K562 (cell line): Measurements from ENCODE around the gene STARD13. TPM values are rescaled to one million over a fixed set of nuclear protein-coding genes. Genes with fewer than 3 reads are reported as not detected.

Experiments
- ATAC-seq: fragments of 200-7000 bp; cut with Tn5 transposase; 3 replicates; pipeline ENCODE4 v1.9.1; 2020; ENCODE audit warnings: moderate library complexity
- BruUV-seq: library from RNA; stranded (reverse); fragments of 400-500 nt; replicated peaks from 2 replicates; lab custom pipeline; 2021; lab: Mats Ljungman, UMichigan
- CTCF ChIA-PET: fragments of 300-600 bp; formaldehyde crosslinking; extraction: SDS; loops from one replicate; lab custom pipeline; 2021; ENCODE audit warnings: low intra/inter-chr PET ratio; lab: Yijun Ruan, JAX
- POLR2A ChIA-PET: fragments of 300-600, 350-650 bp; sonication (Branson Sonifier 250); formaldehyde crosslinking; extraction: SDS; loops from one replicate; lab custom pipeline; 2021; ENCODE audit warnings: antibody characterized with exemption, inconsistent platforms; lab: Yijun Ruan, JAX
- DNase-seq, 4 experiments: peaks; one replicate each; pipeline versions ENCODE4 v3.0.0 to v3.0.0-alpha.2; 2011 to 2018; ENCODE audit warnings: low spot score in 3 of 4, mixed read lengths in 3 of 4; ENCODE audit errors: extremely low read depth in 1 of 4
- FAIRE-seq: peaks from 2 replicates; lab custom pipeline; 2011; peaks lifted over from hg19 to GRCh38; lab: Jason Lieb, UNC
- H2AFZ ChIP-seq: 2 replicates; pipeline ENCODE4 v1.6.0; 2011; ENCODE audit warnings: low read depth, low read length, control low read depth, inconsistent platforms
- H3K27ac ChIP-seq: fragments of 200-600 bp; 3 replicates; pipeline ENCODE4 v1.8.0; 2011; ENCODE audit warnings: low read depth, mild to moderate bottlenecking, control low read depth, inconsistent platforms, low read length, moderate library complexity, mixed read lengths; ENCODE audit errors: extremely low read depth
- H3K27me3 ChIP-seq, 2 experiments: fragments of 300-600 bp in 1 of 2; 2 replicates in 1 of 2; 3 replicates in 1 of 2; pipeline versions ENCODE4 v1.6.0 to v1.8.0; 2011; ENCODE audit warnings: inconsistent platforms in 2 of 2, low read length in 2 of 2, mild to moderate bottlenecking in 1 of 2, mixed read lengths in 1 of 2, moderate library complexity in 1 of 2; ENCODE audit not compliant: control insufficient read depth in 2 of 2, insufficient read depth in 2 of 2
- H3K36me3 ChIP-seq: fragments of 300-600 bp; 3 replicates; pipeline ENCODE4 v1.8.0; 2011; ENCODE audit warnings: mild to moderate bottlenecking, low read length, inconsistent platforms; ENCODE audit not compliant: control insufficient read depth, insufficient read depth
- H3K4me1 ChIP-seq, 2 experiments: fragments of 200-600 bp in 1 of 2; replicated peaks in 1 of 2; 2 replicates in 1 of 2; 3 replicates in 1 of 2; pipeline versions ENCODE4 v1.5.1 to v1.8.0; 2011; ENCODE audit warnings: inconsistent platforms in 2 of 2, low read length in 2 of 2, mild to moderate bottlenecking in 1 of 2, mixed read lengths in 1 of 2, moderate library complexity in 1 of 2; ENCODE audit not compliant: control insufficient read depth in 2 of 2, insufficient read depth in 2 of 2
- H3K4me2 ChIP-seq: 2 replicates; pipeline ENCODE4 v1.6.1; 2011; ENCODE audit warnings: low read length, control low read depth, inconsistent platforms, mixed read lengths; ENCODE audit not compliant: insufficient read depth
- H3K4me3 ChIP-seq: fragments of 200-600 bp; sonication (generic), shearing (Covaris generic); 2 replicates; pipeline ENCODE4 v1.5.1; 2016; ENCODE audit warnings: control low read depth, inconsistent platforms
- H3K79me2 ChIP-seq: fragments of 200-600 bp; 3 replicates; pipeline ENCODE4 v1.8.0; 2011; ENCODE audit warnings: low read length, inconsistent platforms; ENCODE audit not compliant: control insufficient read depth, insufficient read depth
- H3K9ac ChIP-seq, 2 experiments: 2 replicates each; pipeline versions ENCODE4 v1.6.0 to v1.6.1; 2011; ENCODE audit warnings: low read depth in 2 of 2, low read length in 2 of 2, control low read depth in 1 of 2, inconsistent platforms in 1 of 2, mild to moderate bottlenecking in 1 of 2, mixed read lengths in 1 of 2; ENCODE audit not compliant: insufficient read depth in 1 of 2
- H3K9me1 ChIP-seq: one replicate; pipeline ENCODE4 v1.6.0; 2011; ENCODE audit warnings: inconsistent platforms, mild to moderate bottlenecking, low read length, moderate library complexity; ENCODE audit not compliant: control insufficient read depth, insufficient read depth
- H3K9me3 ChIP-seq: replicated peaks from 2 replicates; pipeline ENCODE4 v1.5.1; 2011; ENCODE audit warnings: low read depth, low read length, inconsistent platforms; ENCODE audit not compliant: control insufficient read depth, insufficient read depth
- H4K20me1 ChIP-seq: replicated peaks from 2 replicates; pipeline ENCODE4 v1.6.1; 2011; ENCODE audit warnings: low read length, inconsistent platforms, mixed read lengths; ENCODE audit not compliant: control insufficient read depth, insufficient read depth
- CTBP1 ChIP-seq: fragments of 450-650 bp; IDR thresholded peaks from 2 replicates; pipeline ENCODE4 v1.6.1; 2016; ENCODE audit warnings: borderline replicate concordance
- HMG20A ChIP-seq: fragments of 450-650 bp; formaldehyde crosslinking; conservative IDR thresholded peaks from 2 replicates; pipeline ENCODE4 v1.4.0; 2020; ENCODE audit warnings: mild to moderate bottlenecking, mixed read lengths
- JUNB ChIP-seq: fragments of 450-650 bp; formaldehyde crosslinking; conservative IDR thresholded peaks from 2 replicates; pipeline ENCODE4 v1.4.0; 2020; ENCODE audit warnings: mild to moderate bottlenecking
- MBD2 ChIP-seq: sonication (generic); IDR thresholded peaks from 2 replicates; pipeline ENCODE4 v1.6.1; 2016; ENCODE audit warnings: low read depth, borderline replicate concordance
- POLR3A ChIP-seq: IDR thresholded peaks from 2 replicates; pipeline ENCODE4 v1.6.1; 2011; ENCODE audit warnings: borderline replicate concordance, mild to moderate bottlenecking, moderate library complexity; ENCODE audit not compliant: insufficient read length, insufficient read depth; ENCODE audit errors: extremely low read depth
- PREB ChIP-seq: sonication (generic); formaldehyde crosslinking; IDR thresholded peaks from 2 replicates; pipeline ENCODE4 v1.8.1; 2023; ENCODE audit warnings: mild to moderate bottlenecking, missing genetic modification reagents
- PTTG1 ChIP-seq: fragments of 450-650 bp; IDR thresholded peaks from 2 replicates; pipeline ENCODE4 v1.6.1; 2016; ENCODE audit warnings: low read depth, mild to moderate bottlenecking, missing genetic modification characterization, missing compliant biosample characterization
- RBBP5 ChIP-seq: fragments of 200-600 bp; sonication (generic); IDR thresholded peaks from 2 replicates; pipeline ENCODE4 v1.6.1; 2012; ENCODE audit warnings: borderline replicate concordance, mild to moderate bottlenecking, low read length, control low read depth, inconsistent platforms; ENCODE audit not compliant: insufficient read depth, poor library complexity, severe bottlenecking
- WHSC1 ChIP-seq: IDR thresholded peaks from one replicate; pipeline ENCODE4 v1.6.1; 2012; ENCODE audit warnings: low read length, control low read depth, inconsistent platforms
- ZBTB49 ChIP-seq: sonication (generic); formaldehyde crosslinking; IDR thresholded peaks from 2 replicates; pipeline ENCODE4 v1.8.0; 2022; ENCODE audit warnings: missing genetic modification reagents, mild to moderate bottlenecking, borderline replicate concordance
- ZNF695 ChIP-seq: fragments of 450-650 bp; formaldehyde crosslinking; IDR thresholded peaks from 2 replicates; pipeline ENCODE4 v1.4.0; 2020; ENCODE audit warnings: mild to moderate bottlenecking, moderate library complexity
- WGBS: fragments of 100-300 bp; shearing (Covaris generic); methylation state at CpG from one replicate; pipeline ENCODE4 v1.1.6; 2016; ENCODE audit warnings: low coverage, mixed read lengths; ENCODE audit not compliant: insufficient coverage; ENCODE audit errors: missing lambda C conversion rate; 5-methylcytosine and 5-hydroxymethylcytosine counted together
- in situ Hi-C: fragments of 300-500 bp; cut with MboI; formaldehyde crosslinking; loops from 4 replicates; pipeline ENCODE4 v1.15.0; 2018; ENCODE audit warnings: inconsistent platforms, mixed read lengths
- intact Hi-C: fragments of 100-400 bp; cut with micrococcal nuclease; formaldehyde crosslinking; loops from 2 replicates; pipeline ENCODE4 v1.14.2; 2022
- polyA plus RNA-seq, 8 experiments: library from polyadenylated mRNA; depleted of rRNA in 4 of 8; stranded (reverse) in 5 of 8; unstranded in 3 of 8; fragments of >200 nt; fragmentation: Nextera tagmentation in 2 of 8; fragmentation: Illumina TruSeq in 1 of 8; extraction: Ambion mirVana in 2 of 8; extraction: Trizol in 1 of 8; gene quantifications; 2 replicates each; pipeline versions ENCODE4 v1.2.1 to v1.2.3, GENCODE V29; 2011 to 2014; ENCODE audit warnings: inconsistent platforms in 1 of 8, missing spikeins in 1 of 8
- total RNA-seq, 7 experiments: library from RNA; depleted of rRNA in 6 of 7; stranded (reverse); fragments of >200 nt in 6 of 7; fragmentation: Illumina TruSeq in 2 of 7; extraction: Trizol in 2 of 7; gene quantifications; 2 replicates each; pipeline versions ENCODE4 v1.2.1 to v1.2.3, GENCODE V29; 2011 to 2021; ENCODE audit warnings: low replicate concordance in 1 of 7
- TF ChIP-seq, protein P1 (sequence below): fragments of 450-650 bp; IDR thresholded peaks from 2 replicates; pipeline ENCODE4 v1.6.1; 2017; ENCODE audit warnings: antibody characterized with exemption
- TF ChIP-seq, protein P2 (sequence below), 2 experiments: fragments of 450-650 bp; IDR thresholded peaks; 2 replicates each; pipeline ENCODE4 v1.6.1; 2016
- TF ChIP-seq, protein P3 (sequence below): IDR thresholded peaks from 2 replicates; pipeline ENCODE4 v1.6.1; 2011; ENCODE audit warnings: borderline replicate concordance, low read depth, mild to moderate bottlenecking, moderate library complexity, low read length; ENCODE audit not compliant: insufficient read depth, poor library complexity, severe bottlenecking

Gene STARD13
- total and polyA plus RNA-seq, 9 of the 15 experiments (the other 6 are each of a cell fraction or from before 2014, with no cell fraction given) = 0.11 TPM; not detected in 8

GRCh38 chr13:33322543-33322809 is 36.9 kb upstream of the STARD13 start:
- no peak overlapping the region for H2AFZ ChIP-seq
- H3K27me3 ChIP-seq = no peaks in the 10 kb centered on the region; a peak in 1 of 5 replicates
- H3K4me2 ChIP-seq = no peak overlapping the region
- no peak overlapping the region for H3K27ac ChIP-seq
- WGBS = 0% methylated on average over 3 of the region's 5 CpGs
- no TSS peak for BruUV-seq
- H3K79me2 ChIP-seq = no peaks in the 10 kb centered on the region
- intact Hi-C loops (no loop called here), in situ Hi-C loops (no loop called here)
- H3K4me1 ChIP-seq = no peaks in the 10 kb centered on the region
- no peak overlapping the region for H3K9ac ChIP-seq
- ChIA-PET CTCF (no interaction called here), POLR2A (no interaction called here)
- DNase-seq = no peak
- no peak for ATAC-seq
- H3K9me1 ChIP-seq = no peaks in the 10 kb centered on the region
- no peaks in the 10 kb centered on the region for H4K20me1 ChIP-seq
- no peaks in the 10 kb centered on the region for H3K36me3 ChIP-seq
- H3K9me3 ChIP-seq = no peaks in the 10 kb centered on the region
- H3K4me3 ChIP-seq = no peak overlapping the region
- no peak for FAIRE-seq
- TF ChIP-seq, protein P1, sequence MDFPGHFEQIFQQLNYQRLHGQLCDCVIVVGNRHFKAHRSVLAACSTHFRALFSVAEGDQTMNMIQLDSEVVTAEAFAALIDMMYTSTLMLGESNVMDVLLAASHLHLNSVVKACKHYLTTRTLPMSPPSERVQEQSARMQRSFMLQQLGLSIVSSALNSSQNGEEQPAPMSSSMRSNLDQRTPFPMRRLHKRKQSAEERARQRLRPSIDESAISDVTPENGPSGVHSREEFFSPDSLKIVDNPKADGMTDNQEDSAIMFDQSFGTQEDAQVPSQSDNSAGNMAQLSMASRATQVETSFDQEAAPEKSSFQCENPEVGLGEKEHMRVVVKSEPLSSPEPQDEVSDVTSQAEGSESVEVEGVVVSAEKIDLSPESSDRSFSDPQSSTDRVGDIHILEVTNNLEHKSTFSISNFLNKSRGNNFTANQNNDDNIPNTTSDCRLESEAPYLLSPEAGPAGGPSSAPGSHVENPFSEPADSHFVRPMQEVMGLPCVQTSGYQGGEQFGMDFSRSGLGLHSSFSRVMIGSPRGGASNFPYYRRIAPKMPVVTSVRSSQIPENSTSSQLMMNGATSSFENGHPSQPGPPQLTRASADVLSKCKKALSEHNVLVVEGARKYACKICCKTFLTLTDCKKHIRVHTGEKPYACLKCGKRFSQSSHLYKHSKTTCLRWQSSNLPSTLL = no peak
- TF ChIP-seq POLR3A = no peak
- no peak for TF ChIP-seq HMG20A (CRISPR knock-in tag)
- no peak for TF ChIP-seq JUNB (CRISPR knock-in tag)
- TF ChIP-seq, protein P2, sequence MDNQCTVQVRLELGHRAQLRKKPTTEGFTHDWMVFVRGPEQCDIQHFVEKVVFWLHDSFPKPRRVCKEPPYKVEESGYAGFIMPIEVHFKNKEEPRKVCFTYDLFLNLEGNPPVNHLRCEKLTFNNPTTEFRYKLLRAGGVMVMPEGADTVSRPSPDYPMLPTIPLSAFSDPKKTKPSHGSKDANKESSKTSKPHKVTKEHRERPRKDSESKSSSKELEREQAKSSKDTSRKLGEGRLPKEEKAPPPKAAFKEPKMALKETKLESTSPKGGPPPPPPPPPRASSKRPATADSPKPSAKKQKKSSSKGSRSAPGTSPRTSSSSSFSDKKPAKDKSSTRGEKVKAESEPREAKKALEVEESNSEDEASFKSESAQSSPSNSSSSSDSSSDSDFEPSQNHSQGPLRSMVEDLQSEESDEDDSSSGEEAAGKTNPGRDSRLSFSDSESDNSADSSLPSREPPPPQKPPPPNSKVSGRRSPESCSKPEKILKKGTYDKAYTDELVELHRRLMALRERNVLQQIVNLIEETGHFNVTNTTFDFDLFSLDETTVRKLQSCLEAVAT (IDR thresholded peaks at IDR 0.05) = no peak
- TF ChIP-seq ZBTB49 (CRISPR knock-in tag) = no peak
- no peak for TF ChIP-seq PREB (CRISPR knock-in tag)
- no peak for TF ChIP-seq PTTG1 (tag)
- no peak for TF ChIP-seq CTBP1
- no peak for TF ChIP-seq MBD2
- no peak for TF ChIP-seq WHSC1
- no peak for TF ChIP-seq ZNF695
- TF ChIP-seq RBBP5 = no peak
- TF ChIP-seq, protein P3, sequence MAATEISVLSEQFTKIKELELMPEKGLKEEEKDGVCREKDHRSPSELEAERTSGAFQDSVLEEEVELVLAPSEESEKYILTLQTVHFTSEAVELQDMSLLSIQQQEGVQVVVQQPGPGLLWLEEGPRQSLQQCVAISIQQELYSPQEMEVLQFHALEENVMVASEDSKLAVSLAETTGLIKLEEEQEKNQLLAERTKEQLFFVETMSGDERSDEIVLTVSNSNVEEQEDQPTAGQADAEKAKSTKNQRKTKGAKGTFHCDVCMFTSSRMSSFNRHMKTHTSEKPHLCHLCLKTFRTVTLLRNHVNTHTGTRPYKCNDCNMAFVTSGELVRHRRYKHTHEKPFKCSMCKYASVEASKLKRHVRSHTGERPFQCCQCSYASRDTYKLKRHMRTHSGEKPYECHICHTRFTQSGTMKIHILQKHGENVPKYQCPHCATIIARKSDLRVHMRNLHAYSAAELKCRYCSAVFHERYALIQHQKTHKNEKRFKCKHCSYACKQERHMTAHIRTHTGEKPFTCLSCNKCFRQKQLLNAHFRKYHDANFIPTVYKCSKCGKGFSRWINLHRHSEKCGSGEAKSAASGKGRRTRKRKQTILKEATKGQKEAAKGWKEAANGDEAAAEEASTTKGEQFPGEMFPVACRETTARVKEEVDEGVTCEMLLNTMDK = no peak
